MCF 10A (cell line): Measurements from ENCODE around the gene NFYB. TPM values are rescaled to one million over a fixed set of nuclear protein-coding genes. Genes with fewer than 3 reads are reported as not detected.

Experiments
- BruUV-seq: library from RNA; stranded (reverse); fragments of 400-500 nt; replicated peaks from 2 replicates; lab custom pipeline; 2021; lab: Mats Ljungman, UMichigan
- CTCF ChIA-PET: fragments of 300-600 bp; sonication (Branson Sonifier 250); formaldehyde crosslinking; extraction: SDS; loops from one replicate; lab custom pipeline; 2021; ENCODE audit warnings: antibody characterized with exemption, inconsistent platforms; lab: Yijun Ruan, JAX
- POLR2A ChIA-PET: fragments of 300-600, 350-650 bp; sonication (Branson Sonifier 250); formaldehyde crosslinking; extraction: SDS; loops from one replicate; lab custom pipeline; 2020; ENCODE audit warnings: antibody characterized with exemption, inconsistent platforms; lab: Yijun Ruan, JAX
- DNase-seq: peaks from one replicate; pipeline ENCODE4 v3.0.0-alpha.2; 2018; ENCODE audit not compliant: unreplicated experiment
- H3K27ac Mint-ChIP-seq: one replicate; pipeline ENCODE4 v1.8.0; 2022; ENCODE audit warnings: mild to moderate bottlenecking, low read depth, mixed read lengths; ENCODE audit not compliant: unreplicated experiment
- H3K27me3 Mint-ChIP-seq: one replicate; pipeline ENCODE4 v1.8.0; 2022; ENCODE audit warnings: mixed read lengths; ENCODE audit not compliant: insufficient read depth, unreplicated experiment
- H3K36me3 Mint-ChIP-seq: one replicate; pipeline ENCODE4 v1.8.0; 2022; ENCODE audit warnings: mild to moderate bottlenecking, moderate library complexity, mixed read lengths; ENCODE audit not compliant: insufficient read depth, unreplicated experiment
- H3K4me1 Mint-ChIP-seq: one replicate; pipeline ENCODE4 v1.8.0; 2022; ENCODE audit warnings: mixed read lengths; ENCODE audit not compliant: insufficient read depth, unreplicated experiment
- H3K4me3 Mint-ChIP-seq: one replicate; pipeline ENCODE4 v1.8.0; 2022; ENCODE audit warnings: mild to moderate bottlenecking, moderate library complexity, mixed read lengths; ENCODE audit not compliant: unreplicated experiment
- H3K9me3 Mint-ChIP-seq: one replicate; pipeline ENCODE4 v1.8.0; 2022; ENCODE audit warnings: mixed read lengths; ENCODE audit not compliant: unreplicated experiment
- CTCF ChIP-seq: fragments of 200-600 bp; IDR thresholded peaks from one replicate; pipeline ENCODE4 v1.8.0; 2022; ENCODE audit warnings: antibody characterized with exemption, mild to moderate bottlenecking; ENCODE audit not compliant: unreplicated experiment
- intact Hi-C: fragments of 100-400 bp; cut with micrococcal nuclease; formaldehyde crosslinking; loops from 2 replicates; pipeline ENCODE4 v1.14.1; 2022
- total RNA-seq: library from RNA; stranded (reverse); gene quantifications from 2 replicates; pipeline ENCODE4 v1.2.3, GENCODE V29; 2022

NFYB gene
- total RNA-seq, 1 experiment from 2014 or later: 24.8 TPM

DNA sequence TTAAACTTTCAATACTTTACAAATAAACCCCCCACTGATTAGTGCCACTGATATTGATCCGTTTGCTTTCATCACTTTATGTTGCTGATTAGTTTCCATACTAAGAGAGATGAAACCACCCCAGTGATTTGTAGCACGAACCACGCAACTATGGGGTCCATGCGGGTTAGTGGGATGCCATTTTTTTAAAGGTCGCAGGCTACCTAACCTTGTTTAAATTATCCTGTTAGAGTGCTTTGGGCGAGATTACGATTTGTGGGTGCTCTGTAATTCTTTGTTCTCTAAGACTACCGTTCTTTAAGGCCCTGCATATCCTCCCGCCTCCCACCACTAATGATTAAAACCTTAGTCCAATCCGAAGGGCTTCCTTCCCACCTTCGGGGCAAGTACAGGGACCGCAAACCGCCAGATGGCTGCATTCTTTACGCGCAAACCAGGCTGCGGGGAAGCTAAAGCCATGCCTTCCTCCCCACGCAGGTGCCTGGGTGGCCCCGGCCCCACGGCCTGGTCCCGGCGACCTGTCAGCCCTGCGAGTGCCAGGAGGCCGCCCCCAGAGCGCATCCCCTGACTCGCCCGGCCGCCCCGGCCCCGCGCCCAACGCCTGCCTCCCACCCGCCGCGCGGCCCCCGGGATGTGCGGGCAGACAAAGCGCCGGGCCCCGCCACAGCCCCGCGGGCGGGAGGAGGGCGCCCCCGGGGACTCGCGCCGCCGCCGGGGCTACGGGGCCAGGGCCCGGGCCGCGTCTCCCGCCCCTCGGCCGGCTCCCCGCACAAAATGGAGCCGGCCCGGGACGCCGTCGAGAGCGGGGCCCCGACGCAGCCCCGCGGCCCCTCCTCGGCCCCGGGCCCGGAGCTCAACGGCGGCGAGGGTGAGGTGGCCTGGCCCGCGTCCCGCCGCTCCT lies 759 bp downstream of the NFYB start:
- POLR2A ChIA-PET: interaction anchor here (0.7 to 4.1 kb wide), 27 partner anchors 10 to 452 kb away, joined by 3 to 62 read pairs (median 6); partner anchors contain the start of genes HCFC2, HSP90B1 and TDG
- no peak for TF ChIP-seq CTCF
- DNase-seq: peak; percentile 38
- H3K4me1 Mint-ChIP-seq: peaks cover 13% of the 10 kb centered on the region
- H3K36me3 Mint-ChIP-seq: peaks cover 5% of the 10 kb centered on the region
- CTCF ChIA-PET: interaction anchor here (0.6 to 1.4 kb wide), 5 partner anchors 16 to 740 kb away, joined by 3 to 4 read pairs (median 3); no protein-coding TSS in a partner anchor
- no peaks in the 10 kb centered on the region for H3K27me3 Mint-ChIP-seq
- intact Hi-C loops: loop anchor here (5.0 kb wide), 1 partner anchor 150 kb away; no protein-coding TSS in a partner anchor
- no peaks in the 10 kb centered on the region for H3K9me3 Mint-ChIP-seq
- no TSS peak for BruUV-seq
- peak overlapping the region; percentile 78 for H3K4me3 Mint-ChIP-seq
- H3K27ac Mint-ChIP-seq: peak overlapping the region; percentile 46

DNA sequence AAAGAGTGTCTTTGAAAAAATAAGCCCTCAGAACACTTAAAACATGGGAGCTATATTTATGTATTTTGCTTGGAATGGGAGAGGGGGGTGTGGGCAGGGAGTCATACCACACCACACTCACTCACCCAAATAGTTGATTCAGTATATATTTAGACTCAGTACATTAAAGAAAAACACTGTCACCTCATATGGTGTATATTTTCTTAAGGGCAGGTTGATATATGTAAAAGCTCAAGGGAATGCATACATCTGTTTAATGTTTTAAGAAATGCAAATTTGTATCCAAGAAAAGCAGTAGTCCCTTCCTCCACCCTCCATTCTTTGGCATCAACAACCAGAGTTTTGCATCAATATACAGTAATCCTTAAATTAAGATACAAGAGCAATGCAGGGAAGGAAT lies 1.4 kb downstream of the NFYB start:
- no peak for TF ChIP-seq CTCF
- ChIA-PET CTCF (interaction anchor here (0.6 to 2.9 kb wide), 5 partner anchors 15 to 155 kb away, joined by 3 to 11 read pairs (median 3); no protein-coding TSS in a partner anchor), POLR2A (interaction anchor here (0.6 to 4.1 kb wide), 10 partner anchors 15 to 944 kb away, joined by 3 to 62 read pairs (median 6); partner anchors contain the start of genes HSP90B1 and TDG)
- Mint-ChIP-seq H3K27ac (peak overlapping the region; percentile 46), H3K4me1 (peaks cover 17% of the 10 kb centered on the region), H3K27me3 (no peaks in the 10 kb centered on the region), H3K36me3 (peaks cover 10% of the 10 kb centered on the region), H3K4me3 (peak overlapping the region; percentile 78), H3K9me3 (no peaks in the 10 kb centered on the region)
- peak; percentile 8 for DNase-seq
- BruUV-seq: TSS peak; percentile 41
- intact Hi-C loops: loop anchor here (5.0 kb wide), 1 partner anchor 151 kb away; no protein-coding TSS in a partner anchor

DNA sequence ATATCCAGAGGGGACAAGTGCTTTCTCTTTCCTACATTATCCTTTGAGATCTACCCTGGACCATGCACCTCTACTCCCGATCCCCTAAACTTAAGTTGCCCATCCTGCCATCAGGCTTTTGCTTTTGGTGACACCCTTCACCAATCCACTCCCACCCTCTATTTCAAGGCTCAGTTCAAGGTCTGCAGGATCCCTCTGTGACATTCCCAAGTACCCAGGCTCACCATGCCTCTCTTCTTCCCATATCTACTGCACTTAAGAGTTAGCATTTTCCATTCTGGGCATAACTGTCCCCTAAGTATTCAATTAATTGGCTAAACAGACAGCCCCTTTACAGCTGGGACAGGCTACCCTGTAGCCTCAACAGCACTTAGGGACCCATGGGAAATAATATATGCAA lies 3.1 kb downstream of the NFYB start:
- no TSS peak for BruUV-seq
- intact Hi-C loops: loop anchor here (5.0 kb wide), 1 partner anchor 152 kb away; no protein-coding TSS in a partner anchor
- CTCF ChIA-PET: interaction anchor here (2.9 kb wide), 1 partner anchor 26 kb away, joined by 11 read pairs; no protein-coding TSS in a partner anchor

More for the DNA sequence above, 3.1 kb downstream of the NFYB start:
- H3K27me3 Mint-ChIP-seq: no peaks in the 10 kb centered on the region
- DNase-seq: no peak
- no peak overlapping the region for H3K27ac Mint-ChIP-seq
- POLR2A ChIA-PET: interaction anchor here (1.9 kb wide), 1 partner anchor 169 kb away, joined by 13 read pairs; the partner anchor contains the start of gene TDG
- H3K36me3 Mint-ChIP-seq: peaks cover 16% of the 10 kb centered on the region
- H3K4me3 Mint-ChIP-seq: no peak overlapping the region
- peaks cover 22% of the 10 kb centered on the region for H3K4me1 Mint-ChIP-seq
- no peak for TF ChIP-seq CTCF
- no peaks in the 10 kb centered on the region for H3K9me3 Mint-ChIP-seq
